Activated CD8-positive, alpha-beta memory T cell treated with anti-CD3 and anti-CD28 coated beads, Interleukin-2, amount 50 U/mL, for 4 hours (primary cell): Measurements from ENCODE around the gene KLRF1.

ENCODE experiments used
- DNase-seq: peaks from one replicate; pipeline ENCODE4 v3.0.0-alpha.2; 2020

The KLRF1 gene

GRCh38 chr12:9809866-9810265, 17.4 kb upstream of the KLRF1 start:
- DNase-seq = no peak

- no peak for DNase-seq
These were observed 16.6 kb upstream of the KLRF1 start for GRCh38 chr12:9810671-9811070.

- DNase-seq = no peak
These were observed 15.7 kb upstream of the KLRF1 start for GRCh38 chr12:9811621-9812020.

- DNase-seq = peak; percentile 95
These were observed 13.2 kb upstream of the KLRF1 start for GRCh38 chr12:9813821-9814798.

GRCh38 chr12:9820281-9820930, 6.9 kb upstream of the KLRF1 start:
- DNase-seq = no peak

- no peak for DNase-seq
These were observed 2.2 kb downstream of the KLRF1 start for GRCh38 chr12:9829483-9829882.

GRCh38 chr12:9829982-9830381, 2.7 kb downstream of the KLRF1 start:
- no peak for DNase-seq

GRCh38 chr12:9831720-9832119, 4.4 kb downstream of the KLRF1 start:
- DNase-seq = no peak

- DNase-seq = no peak
These were observed 16.1 kb downstream of the KLRF1 start for GRCh38 chr12:9843407-9843806.

GRCh38 chr12:9848899-9849298, 21.6 kb downstream of the KLRF1 start:
- DNase-seq = no peak

GRCh38 chr12:9851050-9851449, 23.8 kb downstream of the KLRF1 start:
- no peak for DNase-seq

GRCh38 chr12:9851927-9852326, 24.6 kb downstream of the KLRF1 start:
- DNase-seq = no peak

GRCh38 chr12:9856151-9856550, 28.9 kb downstream of the KLRF1 start:
- DNase-seq = no peak

GRCh38 chr12:9856894-9857293, 29.6 kb downstream of the KLRF1 start:
- no peak for DNase-seq

- DNase-seq = no peak
These were observed 30.9 kb downstream of the KLRF1 start for GRCh38 chr12:9858135-9858534.

GRCh38 chr12:9864913-9865675, 37.8 kb downstream of the KLRF1 start:
- DNase-seq = no peak

- no peak for DNase-seq
These were observed 39.6 kb downstream of the KLRF1 start for GRCh38 chr12:9866860-9867269.

- no peak for DNase-seq
These were observed 40.2 kb downstream of the KLRF1 start for GRCh38 chr12:9867531-9867930.

GRCh38 chr12:9868311-9868801, 41.1 kb downstream of the KLRF1 start:
- DNase-seq = no peak

GRCh38 chr12:9868951-9869306, 41.6 kb downstream of the KLRF1 start:
- DNase-seq = no peak

GRCh38 chr12:9869307-9870161, 42.3 kb downstream of the KLRF1 start, which contains the start of gene CLEC2B:
Gene CLEC2B, minus strand, starts transcription at chr12:9869354.
- no peak for DNase-seq

GRCh38 chr12:9870286-9870866, 43.1 kb downstream of the KLRF1 start:
- no peak for DNase-seq
